GM12878 (cell line): ENCODE measurements around the gene AFF2. TPM values are rescaled to one million over a fixed set of nuclear protein-coding genes. Genes with fewer than 3 reads are reported as not detected.

Experiments used
- ATAC-seq: fragments of 200-7000 bp; cut with Tn5 transposase; 3 replicates; pipeline ENCODE4 v1.9.1; 2020; ENCODE audit warnings: mild to moderate bottlenecking, moderate library complexity
- BruUV-seq: library from RNA; stranded (reverse); fragments of 400-500 nt; replicated peaks from 2 replicates; lab custom pipeline; 2021; lab: Mats Ljungman, UMichigan
- CTCF ChIA-PET: fragments of 300-600 bp; sonication (Branson Sonifier 250); formaldehyde crosslinking; extraction: SDS; loops from one replicate; lab custom pipeline; 2021; ENCODE audit warnings: inconsistent platforms; lab: Yijun Ruan, JAX
- POLR2A ChIA-PET: fragments of 350-600 bp; formaldehyde crosslinking; extraction: SDS; loops from one replicate; lab custom pipeline; 2021; ENCODE audit warnings: inconsistent platforms; lab: Charles Lee
- RAD21 ChIA-PET: fragments of 300-600 bp; sonication (Branson Sonifier 250); formaldehyde crosslinking; loops from one replicate; lab custom pipeline; 2023; ENCODE audit warnings: antibody characterized with exemption; ENCODE audit not compliant: unreplicated experiment; lab: Charles Lee
- SMC1A ChIA-PET: fragments of 300-600 bp; sonication (Branson Sonifier 250); formaldehyde crosslinking; loops from one replicate; lab custom pipeline; 2023; ENCODE audit not compliant: unreplicated experiment, uncharacterized antibody; lab: Charles Lee
- DNase-seq: peaks from one replicate; pipeline ENCODE4 v3.0.0-alpha.2; 2011; ENCODE audit warnings: low read depth, low spot score
- FAIRE-seq: peaks from 3 replicates; lab custom pipeline; 2011; peaks lifted over from hg19 to GRCh38; lab: Jason Lieb, UNC
- H2AFZ ChIP-seq: 2 replicates; pipeline ENCODE4 v1.6.0; 2011; ENCODE audit warnings: low read depth, low read length, control low read depth; ENCODE audit not compliant: control insufficient read depth
- H3K27ac ChIP-seq: 2 replicates; pipeline ENCODE4 v1.5.1; 2011; ENCODE audit warnings: control low read depth; ENCODE audit not compliant: control insufficient read depth, insufficient read depth
- H3K27me3 ChIP-seq, 2 experiments: replicated peaks in 1 of 2; 2 replicates each; pipeline versions ENCODE4 v1.6.0 to v1.6.1; 2011; ENCODE audit warnings: low read length in 1 of 2; ENCODE audit not compliant: control insufficient read depth in 2 of 2, insufficient read depth in 2 of 2
- H3K36me3 ChIP-seq, 2 experiments: 2 replicates each; pipeline ENCODE4 v1.5.1; 2011; ENCODE audit warnings: low read length in 1 of 2; ENCODE audit not compliant: control insufficient read depth in 2 of 2, insufficient read depth in 2 of 2
- H3K4me1 ChIP-seq: 2 replicates; pipeline ENCODE4 v1.6.1; 2011; ENCODE audit warnings: mild to moderate bottlenecking, low read length, moderate library complexity, mixed read lengths; ENCODE audit not compliant: control insufficient read depth, insufficient read depth
- H3K4me2 ChIP-seq: 2 replicates; pipeline ENCODE4 v1.6.0; 2011; ENCODE audit warnings: control low read depth; ENCODE audit not compliant: control insufficient read depth, insufficient read depth
- H3K4me3 ChIP-seq: fragments of 200-600 bp; sonication (generic); 2 replicates; pipeline ENCODE4 v1.5.1; 2016
- H3K79me2 ChIP-seq: 2 replicates; pipeline ENCODE4 v1.6.0; 2011; ENCODE audit warnings: low read length; ENCODE audit not compliant: control insufficient read depth, insufficient read depth
- H3K9ac ChIP-seq: 2 replicates; pipeline ENCODE4 v1.8.0; 2011; ENCODE audit warnings: low read length, control low read depth, mixed read lengths; ENCODE audit not compliant: control insufficient read depth, insufficient read depth
- H3K9me3 ChIP-seq: replicated peaks from 3 replicates; pipeline ENCODE4 v1.5.1; 2011; ENCODE audit warnings: mild to moderate bottlenecking, low read length; ENCODE audit not compliant: control insufficient read depth, insufficient read depth
- H4K20me1 ChIP-seq: 2 replicates; pipeline ENCODE4 v1.6.0; 2011; ENCODE audit not compliant: control insufficient read depth, insufficient read depth
- CEBPB ChIP-seq, 2 experiments: fragments of 150-350 bp in 1 of 2; IDR thresholded peaks; 2 replicates each; pipeline ENCODE4 v1.6.1; 2012 to 2014; ENCODE audit warnings: low read depth in 2 of 2, low read length in 2 of 2, borderline replicate concordance in 1 of 2, inconsistent platforms in 1 of 2
- IKZF2 ChIP-seq, 2 experiments: fragments of 450-650 bp; IDR thresholded peaks; 2 replicates each; pipeline ENCODE4 v1.6.1; 2017; ENCODE audit warnings: mild to moderate bottlenecking in 2 of 2, moderate library complexity in 2 of 2
- JUNB ChIP-seq: IDR thresholded peaks from 2 replicates; pipeline ENCODE4 v1.6.1; 2016; ENCODE audit warnings: antibody characterized with exemption, mild to moderate bottlenecking
- KAT2A ChIP-seq: conservative IDR thresholded peaks from 2 replicates; pipeline ENCODE4 v1.6.1; 2011; ENCODE audit warnings: low read depth, low read length; ENCODE audit not compliant: control insufficient read depth
- KLF5 ChIP-seq: fragments of 450-650 bp; IDR thresholded peaks from 2 replicates; pipeline ENCODE4 v1.6.1; 2014; ENCODE audit warnings: mild to moderate bottlenecking; ENCODE audit not compliant: partially characterized antibody
- LARP7 ChIP-seq: fragments of 450-650 bp; IDR thresholded peaks from 2 replicates; pipeline ENCODE4 v1.6.1; 2017; ENCODE audit warnings: mild to moderate bottlenecking
- PML ChIP-seq: IDR thresholded peaks from 2 replicates; pipeline ENCODE4 v1.6.1; 2012; ENCODE audit warnings: low read length, inconsistent platforms
- ZNF24 ChIP-seq: fragments of 450-650 bp; IDR thresholded peaks from 2 replicates; pipeline ENCODE4 v1.6.1; 2017; ENCODE audit warnings: antibody characterized with exemption, mild to moderate bottlenecking
- WGBS: methylation state at CpG from one replicate; pipeline ENCODE4 v1.1.6; 2016; ENCODE audit warnings: low lambda C conversion rate; ENCODE audit not compliant: insufficient replicate concordance, insufficient coverage; ENCODE audit errors: missing lambda C conversion rate; 5-methylcytosine and 5-hydroxymethylcytosine counted together
- in situ Hi-C: fragments of 300-500 bp; cut with MboI; formaldehyde crosslinking; loops from 9 replicates; pipeline ENCODE4 v1.14.3; 2018; ENCODE audit warnings: mixed read lengths
- intact Hi-C: fragments of 100-400 bp; cut with micrococcal nuclease; formaldehyde crosslinking; loops from one replicate; pipeline ENCODE4 v1.14.2; 2022; ENCODE audit not compliant: unreplicated experiment
- polyA plus RNA-seq, 11 experiments: library from polyadenylated mRNA; depleted of rRNA in 4 of 11; unstranded in 6 of 11; stranded (reverse) in 5 of 11; fragments of >200 nt; fragmentation: Nextera tagmentation in 4 of 11; fragmentation: Illumina TruSeq in 1 of 11; extraction: Ambion mirVana in 4 of 11; extraction: Trizol in 1 of 11; gene quantifications; 1 replicate in 1 of 11; 2 replicates in 10 of 11; pipeline versions ENCODE4 v1.2.1 to v1.2.3, GENCODE V29; 2011 to 2016; ENCODE audit warnings: inconsistent platforms in 2 of 11, missing spikeins in 2 of 11, low read depth in 1 of 11
- total RNA-seq, 4 experiments: library from RNA; depleted of rRNA in 3 of 4; stranded (reverse); fragments of >200 nt in 3 of 4; fragmentation: Illumina TruSeq in 1 of 4; extraction: Trizol in 1 of 4; gene quantifications; 2 replicates each; pipeline versions ENCODE4 v1.2.1 to v1.2.3, GENCODE V29; 2013 to 2021
- TF ChIP-seq, protein P1 (sequence below): fragments of 450-650 bp; IDR thresholded peaks from 2 replicates; pipeline ENCODE4 v1.6.1; 2017; ENCODE audit warnings: low read depth, mild to moderate bottlenecking, moderate library complexity
- TF ChIP-seq, protein P2 (sequence below): IDR thresholded peaks from 2 replicates; pipeline ENCODE4 v1.6.1; 2012; ENCODE audit warnings: low read depth, low read length, improper control_type of control experiment
- TF ChIP-seq, protein P3 (sequence below): fragments of 150-350 bp; IDR thresholded peaks from 2 replicates; pipeline ENCODE4 v1.6.1; 2016; ENCODE audit warnings: low read depth, low read length
- TF ChIP-seq, protein P4 (sequence below): fragments of 450-650 bp; formaldehyde crosslinking; IDR thresholded peaks from 2 replicates; pipeline ENCODE4 v1.5.0; 2022; ENCODE audit warnings: mild to moderate bottlenecking, missing genetic modification characterization

AFF2 gene
- total and polyA plus RNA-seq, 10 of the 15 experiments (the other 5 are each of a cell fraction or from before 2014, with no cell fraction given): under 0.01 to 0.03 TPM; not detected in 8

DNA sequence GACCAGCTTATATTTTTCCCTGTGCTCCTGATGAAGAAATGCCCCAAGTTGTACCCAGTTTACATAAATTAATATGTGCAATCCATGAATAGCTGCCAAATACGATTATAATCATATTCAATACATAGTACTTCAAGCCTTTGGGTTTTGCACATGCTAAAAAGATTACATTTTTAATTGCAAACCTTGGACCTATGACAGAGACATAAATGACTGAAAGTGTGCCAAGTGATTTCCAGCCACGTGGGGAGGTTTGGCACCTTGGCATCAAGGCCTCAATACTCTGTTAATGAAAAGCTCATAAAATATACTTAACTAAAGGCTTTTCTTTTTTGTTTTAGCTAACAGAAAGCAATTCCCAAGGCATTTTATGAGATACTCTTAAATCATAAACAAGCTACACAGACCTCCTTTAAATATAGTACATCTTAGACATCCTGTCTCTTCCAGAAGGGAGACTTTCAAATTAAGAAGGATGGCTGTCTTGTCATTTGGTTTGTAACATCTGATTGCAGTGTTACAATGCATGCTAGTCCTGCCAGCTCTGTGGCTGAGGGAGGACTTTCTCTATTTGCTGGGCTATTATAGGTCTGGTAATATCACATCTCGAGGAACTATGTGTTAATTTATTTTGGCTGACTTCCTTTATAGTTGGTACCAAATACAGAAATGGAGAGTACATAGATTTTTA, 404.1 kb downstream of the AFF2 start:
- H2AFZ ChIP-seq: no peak overlapping the region
- DNase-seq: no peak
- H3K4me2 ChIP-seq: no peak overlapping the region
- FAIRE-seq: peak; percentile 35
- no peaks in the 10 kb centered on the region for H3K36me3 ChIP-seq
- no TSS peak for BruUV-seq
- H3K9me3 ChIP-seq: no peaks in the 10 kb centered on the region
- 0% methylated on average over 3 of the region's 3 CpGs for WGBS
- ChIA-PET SMC1A (interaction anchor here (0.7 to 2.0 kb wide), 9 partner anchors 10 to 596 kb away, joined by 3 to 6 read pairs (median 3); no protein-coding TSS in a partner anchor), RAD21 (interaction anchor here (1.3 kb wide), 1 partner anchor 19 kb away, joined by 6 read pairs; no protein-coding TSS in a partner anchor), CTCF (interaction anchor here (0.5 to 1.6 kb wide), 3 partner anchors 19 to 208 kb away, joined by 3 to 4 read pairs (median 3); no protein-coding TSS in a partner anchor), POLR2A (no interaction called here)
- H3K27me3 ChIP-seq: no peaks in the 10 kb centered on the region
- H3K4me1 ChIP-seq: no peaks in the 10 kb centered on the region
- H3K27ac ChIP-seq: no peak overlapping the region
- no peak for TF ChIP-seq CEBPB (IDR thresholded peaks at IDR 0.05; ENCODE audit: borderline replicate concordance in 1 of 2, low read depth in 2 of 2, low read length in 2 of 2)
- TF ChIP-seq, protein P1, sequence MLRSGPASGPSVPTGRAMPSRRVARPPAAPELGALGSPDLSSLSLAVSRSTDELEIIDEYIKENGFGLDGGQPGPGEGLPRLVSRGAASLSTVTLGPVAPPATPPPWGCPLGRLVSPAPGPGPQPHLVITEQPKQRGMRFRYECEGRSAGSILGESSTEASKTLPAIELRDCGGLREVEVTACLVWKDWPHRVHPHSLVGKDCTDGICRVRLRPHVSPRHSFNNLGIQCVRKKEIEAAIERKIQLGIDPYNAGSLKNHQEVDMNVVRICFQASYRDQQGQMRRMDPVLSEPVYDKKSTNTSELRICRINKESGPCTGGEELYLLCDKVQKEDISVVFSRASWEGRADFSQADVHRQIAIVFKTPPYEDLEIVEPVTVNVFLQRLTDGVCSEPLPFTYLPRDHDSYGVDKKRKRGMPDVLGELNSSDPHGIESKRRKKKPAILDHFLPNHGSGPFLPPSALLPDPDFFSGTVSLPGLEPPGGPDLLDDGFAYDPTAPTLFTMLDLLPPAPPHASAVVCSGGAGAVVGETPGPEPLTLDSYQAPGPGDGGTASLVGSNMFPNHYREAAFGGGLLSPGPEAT: no peak
- no peak for TF ChIP-seq JUNB
- TF ChIP-seq PML: no peak
- TF ChIP-seq LARP7: no peak
- TF ChIP-seq KLF5: no peak
- no peak for TF ChIP-seq IKZF2 (IDR thresholded peaks at IDR 0.05)
- TF ChIP-seq, protein P2, sequence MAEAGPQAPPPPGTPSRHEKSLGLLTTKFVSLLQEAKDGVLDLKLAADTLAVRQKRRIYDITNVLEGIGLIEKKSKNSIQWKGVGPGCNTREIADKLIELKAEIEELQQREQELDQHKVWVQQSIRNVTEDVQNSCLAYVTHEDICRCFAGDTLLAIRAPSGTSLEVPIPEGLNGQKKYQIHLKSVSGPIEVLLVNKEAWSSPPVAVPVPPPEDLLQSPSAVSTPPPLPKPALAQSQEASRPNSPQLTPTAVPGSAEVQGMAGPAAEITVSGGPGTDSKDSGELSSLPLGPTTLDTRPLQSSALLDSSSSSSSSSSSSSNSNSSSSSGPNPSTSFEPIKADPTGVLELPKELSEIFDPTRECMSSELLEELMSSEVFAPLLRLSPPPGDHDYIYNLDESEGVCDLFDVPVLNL: no peak
- TF ChIP-seq, protein P3, sequence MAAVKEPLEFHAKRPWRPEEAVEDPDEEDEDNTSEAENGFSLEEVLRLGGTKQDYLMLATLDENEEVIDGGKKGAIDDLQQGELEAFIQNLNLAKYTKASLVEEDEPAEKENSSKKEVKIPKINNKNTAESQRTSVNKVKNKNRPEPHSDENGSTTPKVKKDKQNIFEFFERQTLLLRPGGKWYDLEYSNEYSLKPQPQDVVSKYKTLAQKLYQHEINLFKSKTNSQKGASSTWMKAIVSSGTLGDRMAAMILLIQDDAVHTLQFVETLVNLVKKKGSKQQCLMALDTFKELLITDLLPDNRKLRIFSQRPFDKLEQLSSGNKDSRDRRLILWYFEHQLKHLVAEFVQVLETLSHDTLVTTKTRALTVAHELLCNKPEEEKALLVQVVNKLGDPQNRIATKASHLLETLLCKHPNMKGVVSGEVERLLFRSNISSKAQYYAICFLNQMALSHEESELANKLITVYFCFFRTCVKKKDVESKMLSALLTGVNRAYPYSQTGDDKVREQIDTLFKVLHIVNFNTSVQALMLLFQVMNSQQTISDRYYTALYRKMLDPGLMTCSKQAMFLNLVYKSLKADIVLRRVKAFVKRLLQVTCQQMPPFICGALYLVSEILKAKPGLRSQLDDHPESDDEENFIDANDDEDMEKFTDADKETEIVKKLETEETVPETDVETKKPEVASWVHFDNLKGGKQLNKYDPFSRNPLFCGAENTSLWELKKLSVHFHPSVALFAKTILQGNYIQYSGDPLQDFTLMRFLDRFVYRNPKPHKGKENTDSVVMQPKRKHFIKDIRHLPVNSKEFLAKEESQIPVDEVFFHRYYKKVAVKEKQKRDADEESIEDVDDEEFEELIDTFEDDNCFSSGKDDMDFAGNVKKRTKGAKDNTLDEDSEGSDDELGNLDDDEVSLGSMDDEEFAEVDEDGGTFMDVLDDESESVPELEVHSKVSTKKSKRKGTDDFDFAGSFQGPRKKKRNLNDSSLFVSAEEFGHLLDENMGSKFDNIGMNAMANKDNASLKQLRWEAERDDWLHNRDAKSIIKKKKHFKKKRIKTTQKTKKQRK: no peak
- TF ChIP-seq KAT2A: no peak
- TF ChIP-seq, protein P4, sequence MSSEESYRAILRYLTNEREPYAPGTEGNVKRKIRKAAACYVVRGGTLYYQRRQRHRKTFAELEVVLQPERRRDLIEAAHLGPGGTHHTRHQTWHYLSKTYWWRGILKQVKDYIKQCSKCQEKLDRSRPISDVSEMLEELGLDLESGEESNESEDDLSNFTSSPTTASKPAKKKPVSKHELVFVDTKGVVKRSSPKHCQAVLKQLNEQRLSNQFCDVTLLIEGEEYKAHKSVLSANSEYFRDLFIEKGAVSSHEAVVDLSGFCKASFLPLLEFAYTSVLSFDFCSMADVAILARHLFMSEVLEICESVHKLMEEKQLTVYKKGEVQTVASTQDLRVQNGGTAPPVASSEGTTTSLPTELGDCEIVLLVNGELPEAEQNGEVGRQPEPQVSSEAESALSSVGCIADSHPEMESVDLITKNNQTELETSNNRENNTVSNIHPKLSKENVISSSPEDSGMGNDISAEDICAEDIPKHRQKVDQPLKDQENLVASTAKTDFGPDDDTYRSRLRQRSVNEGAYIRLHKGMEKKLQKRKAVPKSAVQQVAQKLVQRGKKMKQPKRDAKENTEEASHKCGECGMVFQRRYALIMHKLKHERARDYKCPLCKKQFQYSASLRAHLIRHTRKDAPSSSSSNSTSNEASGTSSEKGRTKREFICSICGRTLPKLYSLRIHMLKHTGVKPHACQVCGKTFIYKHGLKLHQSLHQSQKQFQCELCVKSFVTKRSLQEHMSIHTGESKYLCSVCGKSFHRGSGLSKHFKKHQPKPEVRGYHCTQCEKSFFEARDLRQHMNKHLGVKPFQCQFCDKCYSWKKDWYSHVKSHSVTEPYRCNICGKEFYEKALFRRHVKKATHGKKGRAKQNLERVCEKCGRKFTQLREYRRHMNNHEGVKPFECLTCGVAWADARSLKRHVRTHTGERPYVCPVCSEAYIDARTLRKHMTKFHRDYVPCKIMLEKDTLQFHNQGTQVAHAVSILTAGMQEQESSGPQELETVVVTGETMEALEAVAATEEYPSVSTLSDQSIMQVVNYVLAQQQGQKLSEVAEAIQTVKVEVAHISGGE (CRISPR knock-in tag): no peak
- no peak for TF ChIP-seq ZNF24
- no peaks in the 10 kb centered on the region for H3K79me2 ChIP-seq
- ATAC-seq: no peak
- H3K4me3 ChIP-seq: no peak overlapping the region
- in situ Hi-C loops: no loop called here
- H4K20me1 ChIP-seq: no peaks in the 10 kb centered on the region
- intact Hi-C loops: no loop called here
- H3K9ac ChIP-seq: no peak overlapping the region
